GM06990 (cell line): Measurements from ENCODE around the gene ACTN1.

Experiments
- DNase-seq: peaks from one replicate; pipeline ENCODE4 v3.0.0-alpha.2; 2011; ENCODE audit not compliant: insufficient read length; ENCODE audit errors: extremely low read depth
- H3K27me3 ChIP-seq: replicated peaks from 2 replicates; pipeline ENCODE4 v1.6.0; 2011; ENCODE audit warnings: low read length; ENCODE audit not compliant: control insufficient read depth, insufficient read depth
- H3K36me3 ChIP-seq: 2 replicates; pipeline ENCODE4 v1.5.1; 2011; ENCODE audit warnings: low read length; ENCODE audit not compliant: control insufficient read depth, insufficient read depth
- H3K4me3 ChIP-seq: replicated peaks from 2 replicates; pipeline ENCODE4 v1.5.1; 2011; ENCODE audit warnings: low read depth, mild to moderate bottlenecking, control low read depth, low read length
- CTCF ChIP-seq: IDR thresholded peaks from 2 replicates; pipeline ENCODE4 v1.5.1; 2011; ENCODE audit warnings: low read length, control low read depth, mild to moderate bottlenecking, inconsistent platforms; ENCODE audit not compliant: insufficient read depth, poor library complexity, severe bottlenecking

ACTN1 gene

GRCh38 chr14:68961781-68962584 lies 17.1 kb downstream of the ACTN1 start:
- H3K27me3 ChIP-seq: no peaks in the 10 kb centered on the region; the same call in 1 of the 2 replicates
- no peak overlapping the region for H3K4me3 ChIP-seq
- no peaks in the 10 kb centered on the region for H3K36me3 ChIP-seq
- TF ChIP-seq CTCF: no peak
- no peak for DNase-seq

GRCh38 chr14:68961361-68961760 lies 17.7 kb downstream of the ACTN1 start:
- TF ChIP-seq CTCF: no peak

GRCh38 chr14:68960123-68960522 lies 19.0 kb downstream of the ACTN1 start:
- no peak for DNase-seq
- no peak for TF ChIP-seq CTCF
- H3K4me3 ChIP-seq: no peak overlapping the region
- H3K36me3 ChIP-seq: no peaks in the 10 kb centered on the region
- no peaks in the 10 kb centered on the region; the same call in 1 of the 2 replicates for H3K27me3 ChIP-seq

More at GRCh38 chr14:68961361-68961760, 17.7 kb downstream of the ACTN1 start:
- no peaks in the 10 kb centered on the region for H3K36me3 ChIP-seq
- no peak overlapping the region for H3K4me3 ChIP-seq
- H3K27me3 ChIP-seq: no peaks in the 10 kb centered on the region; the same call in 1 of the 2 replicates
- DNase-seq: no peak

- Histone ChIP-seq H3K4me3 (no peak overlapping the region), H3K36me3 (no peaks in the 10 kb centered on the region)
- TF ChIP-seq CTCF: no peak
Observed at GRCh38 chr14:68959035-68959434, 20.1 kb downstream of the ACTN1 start.

GRCh38 chr14:68958553-68958952 lies 20.5 kb downstream of the ACTN1 start:
- TF ChIP-seq CTCF: no peak
- Histone ChIP-seq H3K27me3 (no peaks in the 10 kb centered on the region; the same call in 1 of the 2 replicates), H3K4me3 (no peak overlapping the region), H3K36me3 (no peaks in the 10 kb centered on the region)
- no peak for DNase-seq

More at GRCh38 chr14:68959035-68959434, 20.1 kb downstream of the ACTN1 start:
- H3K27me3 ChIP-seq: no peaks in the 10 kb centered on the region; the same call in 1 of the 2 replicates
- no peak for DNase-seq
